ENCODE data around the gene PNPLA3. TPM values are rescaled to one million over a fixed set of nuclear protein-coding genes. Genes with fewer than 3 reads are reported as not detected.

The PNPLA3 gene
- total and polyA plus RNA-seq, 2 of the 4 experiments (the other 2 are of a cell fraction): 3.6 to 7.5 TPM

GRCh38 chr22:43994416-43994815 is 70.8 kb downstream of the PNPLA3 start:
- Histone ChIP-seq H3K56ac (ENCODE audit: extremely low read depth, insufficient read depth, low read length) (no peak overlapping the region), H3K9ac (ENCODE audit: low read depth, low read length) (no peak overlapping the region), H4K5ac (ENCODE audit: low read depth, low read length) (no peak overlapping the region), H3K4ac (ENCODE audit: low read depth, low read length) (no peak overlapping the region), H2BK15ac (ENCODE audit: low read depth, low read length) (no peak overlapping the region), H3K9me1 (ENCODE audit: insufficient read depth, low read length) (no peaks in the 10 kb centered on the region), H2BK120ac (ENCODE audit: low read depth, low read length) (no peak overlapping the region), H3K9me3 (ENCODE audit: control insufficient read depth, insufficient read depth, low read length) (no peaks in the 10 kb centered on the region), H4K91ac (ENCODE audit: insufficient read depth, low read depth, low read length) (no peak overlapping the region), H4K20me1 (ENCODE audit: insufficient read depth, low read length) (peaks cover 15% of the 10 kb centered on the region), H4K8ac (ENCODE audit: low read depth in 2 of 2, low read length in 2 of 2) (no peak overlapping the region), H3K79me1 (ENCODE audit: low read depth in 1 of 2, low read length in 2 of 2) (peaks cover 0 to 15% of the 10 kb centered on the region in 2 experiments; a peak in 2 of 4 replicates), H3K4me2 (ENCODE audit: low read depth, low read length) (no peak overlapping the region), H3K4me3 (ENCODE audit: insufficient read depth, low read depth, low read length) (no peak overlapping the region), H3K14ac (replicated peaks; ENCODE audit: low read depth, low read length) (no peak overlapping the region), H2BK5ac (ENCODE audit: low read depth, low read length, poor library complexity, severe bottlenecking) (no peak overlapping the region), H3K23ac (ENCODE audit: low read depth, low read length) (no peak overlapping the region), H2AK5ac (ENCODE audit: low read depth, low read length) (no peak overlapping the region), H2BK20ac (ENCODE audit: low read depth, low read length) (no peak overlapping the region), H2AFZ (replicated peaks; ENCODE audit: low read length, poor library complexity) (peak overlapping the region; percentile 54), H3K27ac (ENCODE audit: insufficient read depth, low read length) (no peak overlapping the region), H2AK9ac (replicated peaks; ENCODE audit: low read depth, low read length, poor library complexity) (no peak overlapping the region), H3K27me3 (ENCODE audit: control insufficient read depth, insufficient read depth, low read length) (no peaks in the 10 kb centered on the region), H3K4me1 (ENCODE audit: control insufficient read depth, insufficient read depth, low read length) (peaks cover 7% of the 10 kb centered on the region; the same call in 1 of the 2 replicates), H3K18ac (ENCODE audit: low read depth, low read length) (no peak overlapping the region), H3K36me3 (ENCODE audit: control insufficient read depth, insufficient read depth, low read length) (peaks cover 62% of the 10 kb centered on the region)
- BruUV-seq (replicated peaks): no TSS peak
- intact Hi-C loops (cut with micrococcal nuclease): loop anchor here (5.0 kb wide), 3 partner anchors 333 to 673 kb away; no protein-coding TSS in a partner anchor
- 86% methylated on average over 6 of the region's 9 CpGs; no CpG with 5 or more reads in 1 of the 2 experiments for WGBS, 2 experiments (ENCODE audit: extremely low coverage in 2 of 2, insufficient read length in 1 of 2)
- TF ChIP-seq NFE2L2 (IDR thresholded peaks at IDR 0.05; ENCODE audit: low read depth, low read length) (no peak), POLR2A (IDR thresholded peaks at IDR 0.05; ENCODE audit: low read depth, low read length) (no peak), USF2 (IDR thresholded peaks at IDR 0.05; ENCODE audit: low read depth, low read length) (no peak), RFX5 (IDR thresholded peaks at IDR 0.05; ENCODE audit: low read depth, low read length) (no peak), CHD1 (IDR thresholded peaks at IDR 0.05; ENCODE audit: low read depth, low read length) (no peak), MXI1 (IDR thresholded peaks at IDR 0.05; ENCODE audit: borderline replicate concordance, low read depth, low read length) (no peak), CEBPB (IDR thresholded peaks at IDR 0.05; ENCODE audit: low read depth, low read length) (no peak)
- ATAC-seq (ENCODE audit: low read depth): no peak
- dilution Hi-C loops (cut with HindIII; ENCODE audit: low sequenced_read_pairs, unreplicated experiment): no loop called here
- ChIA-PET CTCF (interaction anchor here (0.7 to 2.1 kb wide), 4 partner anchors 92 to 631 kb away, joined by 3 to 26 read pairs (median 6); no protein-coding TSS in a partner anchor), POLR2A (ENCODE audit: unreplicated experiment) (no interaction called here)
- DNase-seq: no peak
- in situ Hi-C loops (cut with MboI; ENCODE audit: low sequenced_read_pairs): loop anchor here (10.0 kb wide), 1 partner anchor 340 kb away; no protein-coding TSS in a partner anchor
